HUES48 (cell line): Measurements from ENCODE around the gene DGKQ.

Experiments
- H3K27ac ChIP-seq: one replicate; pipeline ENCODE4 v1.7.0; 2013; ENCODE audit warnings: low read depth, low read length, inconsistent platforms
- H3K27me3 ChIP-seq: 2 replicates; pipeline ENCODE4 v1.6.1; 2013; ENCODE audit warnings: mild to moderate bottlenecking, low read length; ENCODE audit not compliant: control insufficient read depth, insufficient read depth
- H3K36me3 ChIP-seq: 2 replicates; pipeline ENCODE4 v1.6.1; 2013; ENCODE audit warnings: low read length; ENCODE audit not compliant: control insufficient read depth, insufficient read depth
- H3K4me1 ChIP-seq: 2 replicates; pipeline ENCODE4 v1.6.1; 2013; ENCODE audit warnings: mild to moderate bottlenecking, low read length; ENCODE audit not compliant: control insufficient read depth, insufficient read depth
- H3K4me3 ChIP-seq: 2 replicates; pipeline ENCODE4 v1.5.1; 2013; ENCODE audit warnings: mild to moderate bottlenecking, low read depth, low read length
- H3K9ac ChIP-seq: 2 replicates; pipeline ENCODE4 v1.6.1; 2013; ENCODE audit warnings: mild to moderate bottlenecking, low read depth, low read length, moderate library complexity
- H3K9me3 ChIP-seq: 2 replicates; pipeline ENCODE4 v1.6.1; 2013; ENCODE audit warnings: low read length; ENCODE audit not compliant: control insufficient read depth, insufficient read depth

Gene DGKQ

GRCh38 chr4:970046-970745, 3.2 kb downstream of the DGKQ start:
- Histone ChIP-seq H3K27ac (no peak overlapping the region), H3K36me3 (no peaks in the 10 kb centered on the region; the same call in 1 of the 2 replicates), H3K4me1 (no peaks in the 10 kb centered on the region; the same call in 1 of the 2 replicates), H3K9ac (no peak overlapping the region), H3K4me3 (no peak overlapping the region), H3K27me3 (peaks cover 35% of the 10 kb centered on the region), H3K9me3 (no peaks in the 10 kb centered on the region)

GRCh38 chr4:968621-969394, 4.6 kb downstream of the DGKQ start:
- Histone ChIP-seq H3K9me3 (no peaks in the 10 kb centered on the region), H3K27ac (no peak overlapping the region), H3K9ac (no peak overlapping the region), H3K4me3 (peak overlapping the region; percentile 21; the same call in 1 of the 2 replicates), H3K27me3 (peaks cover 25% of the 10 kb centered on the region), H3K36me3 (no peaks in the 10 kb centered on the region; the same call in 1 of the 2 replicates), H3K4me1 (no peaks in the 10 kb centered on the region; the same call in 1 of the 2 replicates)

GRCh38 chr4:968221-968620, 5.1 kb downstream of the DGKQ start:
- Histone ChIP-seq H3K27me3 (peaks cover 24% of the 10 kb centered on the region), H3K4me3 (peak overlapping the region; percentile 21; the same call in 1 of the 2 replicates), H3K9ac (no peak overlapping the region), H3K4me1 (no peaks in the 10 kb centered on the region; the same call in 1 of the 2 replicates), H3K27ac (no peak overlapping the region), H3K9me3 (no peaks in the 10 kb centered on the region), H3K36me3 (no peaks in the 10 kb centered on the region; the same call in 1 of the 2 replicates)

- Histone ChIP-seq H3K27me3 (peaks cover 20% of the 10 kb centered on the region), H3K27ac (no peak overlapping the region), H3K4me3 (peak overlapping the region; percentile 52), H3K4me1 (no peaks in the 10 kb centered on the region; the same call in 1 of the 2 replicates), H3K9ac (no peak overlapping the region), H3K9me3 (no peaks in the 10 kb centered on the region), H3K36me3 (no peaks in the 10 kb centered on the region; the same call in 1 of the 2 replicates)
Observed at GRCh38 chr4:967113-968104, 6.0 kb downstream of the DGKQ start.

GRCh38 chr4:966266-967112, 6.9 kb downstream of the DGKQ start:
- peaks cover 13% of the 10 kb centered on the region; the same call in 1 of the 2 replicates for H3K27me3 ChIP-seq
- no peak overlapping the region for H3K27ac ChIP-seq
- no peak overlapping the region for H3K9ac ChIP-seq
- H3K36me3 ChIP-seq: no peaks in the 10 kb centered on the region; the same call in 1 of the 2 replicates
- no peaks in the 10 kb centered on the region; the same call in 1 of the 2 replicates for H3K4me1 ChIP-seq
- H3K9me3 ChIP-seq: no peaks in the 10 kb centered on the region
- H3K4me3 ChIP-seq: no peak overlapping the region

DNA sequence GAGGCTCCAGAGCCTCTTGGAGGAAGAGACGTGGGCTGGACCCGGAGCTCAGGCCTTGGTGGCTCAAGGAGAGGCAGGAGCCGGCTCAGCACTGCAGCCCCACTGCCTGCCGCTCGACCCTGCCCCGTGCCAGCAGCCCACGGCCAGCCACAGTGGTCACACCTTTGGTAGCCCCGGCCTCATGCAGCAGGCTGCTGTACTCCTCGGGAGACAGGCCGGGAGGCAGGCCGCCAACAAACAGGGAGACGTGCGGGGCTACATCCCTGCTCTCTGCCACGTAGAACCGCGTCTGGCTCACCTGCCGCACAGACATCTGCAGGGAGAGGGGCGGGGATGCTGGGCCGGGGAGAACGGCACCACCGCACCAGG, 7.6 kb downstream of the DGKQ start:
- Histone ChIP-seq H3K9me3 (no peaks in the 10 kb centered on the region), H3K4me1 (no peaks in the 10 kb centered on the region; the same call in 1 of the 2 replicates), H3K36me3 (no peaks in the 10 kb centered on the region; the same call in 1 of the 2 replicates), H3K4me3 (no peak overlapping the region), H3K9ac (no peak overlapping the region), H3K27me3 (peaks cover 13% of the 10 kb centered on the region; the same call in 1 of the 2 replicates), H3K27ac (no peak overlapping the region)

DNA sequence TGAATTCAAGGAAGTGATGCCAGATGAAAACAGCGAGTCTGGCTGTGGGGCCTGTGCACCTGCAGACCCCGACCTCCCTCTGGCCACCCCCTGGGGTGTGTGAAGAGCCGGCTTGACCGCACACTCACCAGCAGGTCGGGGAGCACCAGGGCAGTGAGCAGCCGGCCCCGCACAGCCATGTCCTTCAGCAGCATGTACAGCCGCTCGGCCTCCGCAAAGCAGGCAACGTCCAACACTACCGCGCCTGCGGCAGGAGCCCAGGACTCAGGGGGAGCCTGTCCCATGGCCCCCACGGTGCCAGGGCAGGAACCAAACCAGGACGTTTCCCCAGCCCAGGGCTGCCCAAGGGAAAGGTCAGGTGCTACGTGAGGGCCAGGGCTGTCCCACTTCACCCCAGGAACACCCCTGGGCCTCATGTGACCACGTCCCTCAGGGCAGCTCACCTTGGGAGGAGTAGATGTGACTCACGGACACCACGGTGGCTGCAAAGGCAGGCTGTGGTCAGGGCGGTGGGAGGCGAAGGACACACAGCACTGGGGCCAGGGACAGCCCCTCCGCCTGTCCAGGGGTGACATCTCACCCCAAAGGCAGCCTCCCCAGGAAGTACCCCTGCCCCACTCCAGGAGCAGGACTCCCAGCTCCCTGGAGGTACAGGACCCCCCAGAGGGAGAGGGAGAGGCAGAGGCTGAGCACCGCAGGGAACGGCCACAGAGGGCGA, 8.2 kb downstream of the DGKQ start:
- no peak overlapping the region for H3K4me3 ChIP-seq
- H3K27ac ChIP-seq: no peak overlapping the region
- H3K9ac ChIP-seq: no peak overlapping the region
- H3K27me3 ChIP-seq: peaks cover 13% of the 10 kb centered on the region; the same call in 1 of the 2 replicates
- no peaks in the 10 kb centered on the region; the same call in 1 of the 2 replicates for H3K36me3 ChIP-seq
- H3K4me1 ChIP-seq: no peaks in the 10 kb centered on the region; the same call in 1 of the 2 replicates
- no peaks in the 10 kb centered on the region for H3K9me3 ChIP-seq

GRCh38 chr4:964346-965025, 8.9 kb downstream of the DGKQ start:
- no peak overlapping the region for H3K27ac ChIP-seq
- no peaks in the 10 kb centered on the region for H3K9me3 ChIP-seq
- peaks cover 3% of the 10 kb centered on the region; the same call in 1 of the 2 replicates for H3K36me3 ChIP-seq
- no peak overlapping the region for H3K4me3 ChIP-seq
- peaks cover 13% of the 10 kb centered on the region; the same call in 1 of the 2 replicates for H3K27me3 ChIP-seq
- no peak overlapping the region for H3K9ac ChIP-seq
- H3K4me1 ChIP-seq: no peaks in the 10 kb centered on the region; the same call in 1 of the 2 replicates
